ENCODE data around the gene LRRC4B.

LRRC4B gene

GRCh38 chr19:50569938-50570540 is 1.8 kb upstream of the LRRC4B start:
- no peak for DNase-seq

- DNase-seq = no peak
Observed at GRCh38 chr19:50568728-50569698, 778 bp upstream of the LRRC4B start.

- DNase-seq = no peak
Observed at GRCh38 chr19:50567052-50567841, 988 bp downstream of the LRRC4B start.

- peak; percentile 26 to 39 for DNase-seq
Observed at GRCh38 chr19:50565984-50566903, 2.0 kb downstream of the LRRC4B start.

- DNase-seq = no peak
Observed at GRCh38 chr19:50564229-50565105, 3.8 kb downstream of the LRRC4B start.

- DNase-seq = no peak
Observed at GRCh38 chr19:50563597-50563996, 4.6 kb downstream of the LRRC4B start.

GRCh38 chr19:50562996-50563395 is 5.2 kb downstream of the LRRC4B start:
- no peak for DNase-seq

- DNase-seq = no peak
Observed at GRCh38 chr19:50562329-50562728, 5.9 kb downstream of the LRRC4B start.

GRCh38 chr19:50559636-50560035 is 8.6 kb downstream of the LRRC4B start:
- no peak for DNase-seq

- DNase-seq = no peak
Observed at GRCh38 chr19:50558449-50558848, 9.8 kb downstream of the LRRC4B start.

- no peak for DNase-seq
Observed at GRCh38 chr19:50558039-50558438, 10.2 kb downstream of the LRRC4B start.

GRCh38 chr19:50557009-50557613 is 11.1 kb downstream of the LRRC4B start:
- no peak for DNase-seq

- peak; percentile 88 to 89 for DNase-seq
Observed at GRCh38 chr19:50556282-50557008, 11.8 kb downstream of the LRRC4B start.

GRCh38 chr19:50555450-50556281 is 12.6 kb downstream of the LRRC4B start:
- no peak for DNase-seq

GRCh38 chr19:50555033-50555432 is 13.2 kb downstream of the LRRC4B start:
- no peak for DNase-seq

GRCh38 chr19:50554212-50554611 is 14.0 kb downstream of the LRRC4B start:
- no peak for DNase-seq

- no peak for DNase-seq
Observed at GRCh38 chr19:50553134-50553703, 15.0 kb downstream of the LRRC4B start.

GRCh38 chr19:50552540-50552939 is 15.7 kb downstream of the LRRC4B start:
- no peak for DNase-seq

- no peak for DNase-seq
Observed at GRCh38 chr19:50551715-50552187, 16.5 kb downstream of the LRRC4B start.
